ENCODE data around the gene ABTB1.
A peak's percentile ranks its signal among the peaks of the same experiment; 100 is the strongest.
"Not testable (repeated sequence)": the region's sequence is repeated elsewhere in the genome, so short reads cannot be mapped to it uniquely, and the experiment has no call there.

Gene ABTB1

GRCh38 chr3:127688416-127689265, 15.9 kb downstream of the ABTB1 start:
- DNase-seq, result no peak

GRCh38 chr3:127689266-127689860, 16.6 kb downstream of the ABTB1 start:
- DNase-seq, result no peak

- no peak for DNase-seq
Observed at GRCh38 chr3:127690106-127690505, 17.4 kb downstream of the ABTB1 start.

DNA sequence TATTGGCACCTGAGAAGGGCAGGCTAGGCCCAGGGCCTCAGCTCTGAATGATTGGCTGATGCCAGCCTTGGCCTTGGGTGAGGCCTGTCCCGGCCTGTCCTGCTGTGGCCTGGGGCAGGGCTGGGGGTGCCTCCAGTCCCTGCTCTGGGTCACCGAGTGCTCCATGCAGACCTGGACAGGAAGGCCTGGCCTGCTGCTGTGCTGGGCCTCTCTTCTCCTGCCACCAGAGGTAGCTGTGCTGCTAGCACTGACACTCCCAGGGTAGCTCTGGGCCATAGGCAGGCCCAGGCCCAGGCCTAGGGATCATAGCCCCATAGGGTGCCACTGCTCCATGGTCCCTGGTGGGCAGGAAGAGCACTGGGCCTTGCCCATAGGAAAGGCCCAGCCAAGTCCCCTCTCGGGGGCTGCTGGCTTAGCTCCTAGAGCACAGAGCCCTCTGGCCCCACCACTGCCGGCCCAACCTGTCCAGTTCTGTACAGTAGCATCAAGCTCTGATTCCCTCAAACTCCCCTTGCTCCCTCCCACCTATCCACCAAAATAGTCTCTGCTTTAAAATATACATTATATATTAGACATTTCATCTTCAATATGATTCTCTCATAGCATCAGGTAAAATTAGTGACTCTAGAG, 18.2 kb downstream of the ABTB1 start:
- no peak for DNase-seq

DNA sequence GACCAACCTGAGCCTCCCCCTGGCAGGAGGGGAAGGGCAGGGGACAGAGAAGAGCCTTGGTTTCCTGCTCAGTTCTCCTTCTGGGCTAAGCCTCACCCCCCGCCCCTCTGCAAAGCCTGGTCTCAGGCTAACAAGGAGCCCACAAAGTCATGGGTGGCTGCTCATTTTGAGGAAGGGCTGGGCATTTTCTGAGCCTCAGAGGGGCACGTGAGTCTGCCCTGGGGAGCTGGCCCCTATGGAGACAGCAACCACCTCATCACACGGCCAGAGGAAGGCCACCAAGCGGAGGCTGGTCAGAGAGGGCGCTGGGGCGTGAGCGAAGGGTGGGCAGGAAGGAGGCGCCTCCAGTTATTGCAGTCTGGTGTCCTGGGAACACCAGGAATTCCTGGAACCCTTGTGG, 18.7 kb downstream of the ABTB1 start:
- DNase-seq, result no peak

DNA sequence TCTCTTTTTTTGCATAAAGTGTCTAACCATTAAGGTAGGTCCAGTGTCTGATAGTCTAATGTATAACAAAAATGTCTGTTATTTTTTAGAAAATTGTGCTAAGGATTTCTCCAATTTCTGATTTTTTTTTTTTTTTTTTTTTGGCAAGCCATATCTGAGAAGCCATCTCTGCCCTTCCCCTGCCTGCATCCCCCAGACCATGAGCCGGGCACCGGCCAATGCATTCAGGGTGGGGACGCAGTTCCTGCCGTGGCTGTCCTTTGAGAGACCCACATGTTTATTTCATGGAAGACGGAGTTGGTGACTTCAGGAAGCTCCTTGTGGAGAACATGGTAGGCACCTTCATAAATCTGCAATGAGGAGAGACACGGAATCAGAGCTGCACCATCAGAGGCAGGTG, 19.2 kb downstream of the ABTB1 start:
- no peak for DNase-seq

GRCh38 chr3:127692501-127693335, 20.0 kb downstream of the ABTB1 start:
- no peak for DNase-seq

DNA sequence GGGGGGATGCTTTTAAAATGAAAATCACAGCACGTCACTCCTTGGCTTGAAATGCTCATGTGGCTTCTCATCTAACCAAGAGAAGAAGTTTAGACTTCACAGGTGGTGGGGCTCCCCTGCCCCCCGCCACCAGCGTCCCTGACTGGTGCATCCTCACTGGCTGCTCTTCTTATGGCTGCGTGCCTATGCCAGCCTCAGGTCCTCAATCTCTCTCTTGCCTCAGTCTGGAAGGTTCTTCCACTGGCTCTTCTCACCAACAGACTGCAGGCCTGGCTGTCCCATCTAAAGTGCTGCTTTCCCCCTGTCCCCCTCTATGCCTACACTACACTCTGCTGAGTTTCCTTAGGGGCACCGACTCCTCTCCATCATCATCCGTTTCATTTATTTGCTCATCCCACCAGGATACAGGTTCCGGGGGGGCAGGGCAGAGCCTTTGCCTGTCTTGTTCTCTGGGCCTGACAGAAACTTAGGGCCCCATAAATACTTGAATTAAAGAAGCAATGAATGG, 20.6 kb downstream of the ABTB1 start:
- DNase-seq, result no peak

DNA sequence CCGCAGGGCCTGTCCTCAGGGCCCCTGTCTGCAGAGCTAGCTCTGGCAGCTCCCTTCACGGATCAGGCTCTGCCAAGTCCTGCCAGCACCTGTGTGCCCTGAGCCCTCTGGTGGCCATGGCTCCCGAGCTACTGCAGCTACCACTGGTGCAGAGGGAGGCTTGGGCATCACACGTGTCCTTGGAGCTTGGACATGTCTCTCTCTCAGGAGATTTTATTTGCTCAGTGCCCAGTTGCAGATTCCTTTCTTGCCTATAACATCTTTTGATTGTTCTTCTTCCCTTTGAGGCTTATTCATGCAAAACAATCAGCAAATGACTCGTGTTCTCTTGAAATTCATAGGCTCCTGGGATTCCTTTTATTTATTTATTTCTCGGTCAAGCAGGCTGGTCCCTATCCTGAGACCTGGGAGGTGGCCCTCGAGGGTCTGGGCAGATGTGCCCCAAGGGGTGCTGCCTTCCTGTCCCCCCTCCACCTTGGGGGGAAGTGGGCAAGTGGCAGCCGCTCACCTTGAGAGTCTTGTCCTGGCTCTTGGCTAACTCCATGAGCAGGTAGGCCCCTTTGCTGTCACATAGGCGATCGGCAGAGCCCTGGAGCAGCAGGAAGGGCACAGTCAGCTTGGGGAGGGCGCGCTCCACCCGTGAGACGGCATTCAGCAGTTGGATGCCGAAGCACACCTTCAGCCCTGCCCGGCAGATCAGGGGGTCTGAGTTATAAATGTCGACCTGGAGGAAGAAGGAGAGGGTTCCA, 21.9 kb downstream of the ABTB1 start:
- peak; percentile 46 for DNase-seq

- DNase-seq, result peak; percentile 78
Observed at GRCh38 chr3:127697551-127698240, 24.9 kb downstream of the ABTB1 start.

GRCh38 chr3:127698286-127698685, 25.5 kb downstream of the ABTB1 start:
- no peak for DNase-seq

GRCh38 chr3:127698691-127699415, 26.1 kb downstream of the ABTB1 start:
- no peak for DNase-seq

- DNase-seq, result no peak
Observed at GRCh38 chr3:127699416-127700300, 26.9 kb downstream of the ABTB1 start.

GRCh38 chr3:127700406-127700805, 27.7 kb downstream of the ABTB1 start:
- no peak for DNase-seq

DNA sequence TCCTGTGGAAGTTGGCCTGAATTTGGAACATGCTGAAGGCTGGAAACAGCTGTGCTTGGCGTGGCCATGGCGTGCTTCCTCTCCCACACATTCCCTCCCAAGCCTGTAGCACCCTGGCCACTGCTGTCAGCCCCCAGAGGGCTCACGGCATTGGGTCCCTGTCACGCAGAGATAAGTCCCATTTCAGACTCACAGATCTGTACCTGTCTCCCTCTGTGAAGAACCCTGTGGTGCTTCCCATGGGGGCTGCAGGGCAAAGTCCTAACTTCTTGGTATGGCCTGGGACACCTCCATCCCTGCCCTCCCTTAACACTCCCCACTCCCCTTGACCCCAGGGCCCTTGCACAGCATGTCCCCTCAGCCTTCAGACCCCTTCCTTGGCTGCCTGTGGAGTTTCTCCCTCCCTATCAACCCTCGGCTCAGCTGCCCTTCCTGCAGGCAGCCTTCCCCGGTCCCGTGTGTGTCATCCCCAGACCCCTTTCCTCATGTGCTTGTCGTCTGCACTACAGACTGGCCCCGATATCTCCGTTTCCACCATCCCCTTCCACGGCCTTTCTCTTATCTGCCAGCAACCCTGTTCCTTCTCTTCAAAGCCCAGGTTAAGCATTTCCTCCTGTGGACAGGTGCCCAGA, 28.6 kb downstream of the ABTB1 start:
- DNase-seq, result no peak

DNA sequence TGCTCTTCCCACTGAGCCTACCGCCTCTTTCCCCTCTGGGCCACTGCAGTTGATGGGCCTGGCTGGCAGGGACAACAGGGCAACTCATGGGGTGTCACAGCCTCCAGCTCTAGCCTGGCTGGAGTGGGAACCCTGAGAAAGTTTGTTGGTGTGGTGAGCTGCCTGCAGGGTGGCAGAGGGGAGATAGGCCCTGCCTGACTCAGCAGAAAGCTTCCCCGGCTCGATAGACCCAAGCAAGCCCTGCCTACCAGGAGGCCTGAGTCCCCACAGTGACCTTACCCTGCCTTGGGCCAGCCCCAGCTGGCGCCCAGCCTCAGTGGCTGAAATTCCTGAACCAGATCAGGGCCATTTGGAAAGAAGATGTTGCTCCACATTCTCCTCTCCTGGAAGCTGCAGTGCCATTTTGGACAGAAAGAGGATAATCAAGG, 29.4 kb downstream of the ABTB1 start:
- DNase-seq, result no peak

DNA sequence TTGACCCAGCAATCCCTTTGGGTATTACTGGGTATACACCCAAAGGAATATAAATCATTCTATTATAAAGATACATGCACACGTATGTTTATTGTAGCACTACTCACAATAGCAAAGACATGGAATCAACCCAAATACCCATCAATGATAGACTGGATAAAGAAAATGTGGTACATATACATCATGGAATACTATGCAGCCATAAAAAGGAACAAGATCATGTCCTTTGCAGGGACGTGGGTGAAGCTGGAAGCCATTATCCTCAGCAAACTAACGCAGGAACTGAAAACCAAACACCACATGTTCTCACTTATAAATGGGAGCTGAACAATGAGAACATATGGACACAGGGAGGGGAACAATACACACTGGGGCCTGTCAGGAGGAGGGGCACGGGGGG, 32.1 kb downstream of the ABTB1 start:
- not testable (repeated sequence) for DNase-seq

DNA sequence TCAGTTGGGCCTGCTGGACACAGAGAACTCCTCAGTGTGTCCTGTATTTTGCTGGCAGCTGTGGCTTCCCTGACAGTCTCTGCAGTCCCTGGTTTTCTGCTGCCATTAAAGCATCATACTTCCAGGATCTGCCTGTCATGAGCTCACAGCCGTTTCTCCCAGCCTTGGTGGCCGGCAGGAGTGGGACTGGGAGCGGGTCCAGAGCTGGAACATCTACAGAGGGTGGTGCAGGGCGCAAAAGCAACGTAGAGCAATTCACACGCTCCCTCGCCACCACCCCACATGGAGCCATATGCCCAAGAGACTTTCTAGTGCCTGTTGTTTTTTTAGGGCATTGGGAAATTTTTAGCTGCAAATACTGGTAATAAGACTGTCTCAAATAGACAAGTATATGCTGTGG, 33.6 kb downstream of the ABTB1 start:
- DNase-seq, result no peak

DNA sequence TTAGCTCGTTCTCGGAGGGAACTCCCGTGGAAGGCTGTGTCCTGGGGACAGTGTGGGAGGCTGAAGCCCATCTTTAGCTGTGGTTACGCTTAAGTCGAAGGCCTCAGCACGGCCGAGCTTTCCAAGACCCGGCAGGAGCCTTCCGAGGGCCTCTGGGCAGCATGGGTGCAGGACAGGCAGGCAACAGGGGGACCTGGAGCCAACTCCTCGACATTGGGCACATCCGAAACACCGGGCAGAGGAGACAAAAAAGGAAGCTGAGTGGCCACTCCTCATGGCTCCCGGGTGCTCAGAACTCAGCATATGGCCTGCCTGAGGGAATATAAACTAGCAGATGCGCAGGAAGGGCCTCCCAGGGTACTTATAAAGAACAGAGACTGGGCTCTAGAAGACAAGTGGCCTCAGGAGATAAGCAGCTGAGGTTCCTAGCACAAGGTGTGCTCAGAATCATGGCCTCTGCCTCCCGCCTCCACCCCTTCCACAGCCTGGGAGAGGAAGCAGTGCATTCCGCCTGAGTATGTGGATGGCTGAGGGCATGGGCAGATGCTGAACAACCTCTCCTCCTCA, 34.1 kb downstream of the ABTB1 start:
- no peak for DNase-seq
